WTC11 (cell line): ENCODE measurements around the gene CAMK2D. TPM values are rescaled to one million over a fixed set of nuclear protein-coding genes. Genes with fewer than 3 reads are reported as not detected.

ENCODE experiments used
- GRHL2 ChIP-seq: fragments of 250-450 bp; sonication (Bioruptor Pico); IDR thresholded peaks from 2 replicates; pipeline ENCODE4 v1.8.0; 2022; ENCODE audit warnings: mild to moderate bottlenecking, moderate library complexity; ENCODE audit not compliant: insufficient replicate concordance, severe bottlenecking
- HMGA2 ChIP-seq: fragments of 250-450 bp; sonication (Bioruptor Pico); IDR thresholded peaks from 2 replicates; pipeline ENCODE4 v1.4.0; 2021; ENCODE audit warnings: mild to moderate bottlenecking, moderate library complexity
- JAZF1 ChIP-seq: fragments of 250-450 bp; sonication (Bioruptor Pico); IDR thresholded peaks from 2 replicates; pipeline ENCODE4 v1.9.0; 2021; ENCODE audit warnings: moderate library complexity, mild to moderate bottlenecking, inconsistent platforms
- NFYB ChIP-seq: sonication (generic); formaldehyde crosslinking; conservative IDR thresholded peaks from 2 replicates; pipeline ENCODE4 v1.8.0; 2022; ENCODE audit warnings: low read depth, missing genetic modification reagents
- OVOL2 ChIP-seq: fragments of 250-450 bp; sonication (Bioruptor Pico); IDR thresholded peaks from 2 replicates; pipeline ENCODE4 v1.9.0; 2021; ENCODE audit warnings: mild to moderate bottlenecking, borderline replicate concordance
- ZBTB21 ChIP-seq: sonication (generic); formaldehyde crosslinking; IDR thresholded peaks from 2 replicates; pipeline ENCODE4 v1.8.1; 2023; ENCODE audit warnings: mild to moderate bottlenecking, missing genetic modification reagents, borderline replicate concordance
- ZNF416 ChIP-seq: fragments of 250-450 bp; sonication (Bioruptor Pico); IDR thresholded peaks from 2 replicates; pipeline ENCODE4 v1.9.0; 2021; ENCODE audit warnings: mild to moderate bottlenecking, inconsistent platforms
- total RNA-seq: library from RNA; stranded (reverse); gene quantifications from 3 replicates; pipeline ENCODE4 v1.2.3, GENCODE V29; 2021
- TF ChIP-seq, protein P1 (sequence below): fragments of 250-450 bp; sonication (Bioruptor Pico); IDR thresholded peaks from 2 replicates; pipeline ENCODE4 v1.9.0; 2021; ENCODE audit warnings: mild to moderate bottlenecking, borderline replicate concordance
- TF ChIP-seq, protein P2 (sequence below): fragments of 250-450 bp; sonication (Bioruptor Pico); IDR thresholded peaks from 2 replicates; pipeline ENCODE4 v1.8.0; 2021; ENCODE audit warnings: mild to moderate bottlenecking
- TF ChIP-seq, protein P3 (sequence below): sonication (generic); formaldehyde crosslinking; IDR thresholded peaks from 2 replicates; pipeline ENCODE4 v1.8.1; 2023; ENCODE audit warnings: mild to moderate bottlenecking, missing genetic modification reagents, moderate library complexity
- TF ChIP-seq, protein P4 (sequence below): sonication (generic); formaldehyde crosslinking; IDR thresholded peaks from 2 replicates; pipeline ENCODE4 v1.8.0; 2022; ENCODE audit warnings: mild to moderate bottlenecking, missing genetic modification reagents
- TF ChIP-seq, protein P5 (sequence below): sonication (generic); formaldehyde crosslinking; IDR thresholded peaks from 2 replicates; pipeline ENCODE4 v1.8.1; 2022; ENCODE audit warnings: low read depth, missing genetic modification reagents, borderline replicate concordance
- TF ChIP-seq, protein P6 (sequence below): fragments of 250-450 bp; sonication (Bioruptor Pico); IDR thresholded peaks from 2 replicates; pipeline ENCODE4 v2.1.2; 2022; ENCODE audit warnings: mild to moderate bottlenecking, moderate library complexity
- TF ChIP-seq, protein P7 (sequence below): sonication (generic); formaldehyde crosslinking; IDR thresholded peaks from 2 replicates; pipeline ENCODE4 v1.8.1; 2023; ENCODE audit warnings: mild to moderate bottlenecking, missing genetic modification reagents

CAMK2D gene
- total RNA-seq, 1 experiment from 2014 or later, result 16.5 TPM

DNA sequence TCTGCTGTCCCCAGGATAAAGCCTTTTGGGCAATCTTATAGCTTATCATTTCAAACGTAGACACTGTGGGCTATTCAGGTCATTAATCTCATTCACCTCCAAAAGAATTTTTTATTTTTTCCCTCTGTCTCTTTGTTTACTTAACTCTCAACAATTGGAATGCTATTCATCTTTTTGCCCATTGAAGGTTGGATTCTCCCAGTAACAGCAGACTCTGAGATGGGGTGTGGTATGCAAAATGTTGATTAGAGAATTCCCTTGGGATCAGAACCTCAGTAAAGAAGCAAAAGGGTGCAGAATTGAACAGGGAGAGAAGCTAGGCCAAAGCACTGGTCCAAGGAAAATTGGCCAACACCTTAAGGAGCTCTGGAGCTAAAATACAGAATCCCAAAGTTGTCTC is 60.4 kb downstream of the CAMK2D start (continued):
- TF ChIP-seq, protein P1, sequence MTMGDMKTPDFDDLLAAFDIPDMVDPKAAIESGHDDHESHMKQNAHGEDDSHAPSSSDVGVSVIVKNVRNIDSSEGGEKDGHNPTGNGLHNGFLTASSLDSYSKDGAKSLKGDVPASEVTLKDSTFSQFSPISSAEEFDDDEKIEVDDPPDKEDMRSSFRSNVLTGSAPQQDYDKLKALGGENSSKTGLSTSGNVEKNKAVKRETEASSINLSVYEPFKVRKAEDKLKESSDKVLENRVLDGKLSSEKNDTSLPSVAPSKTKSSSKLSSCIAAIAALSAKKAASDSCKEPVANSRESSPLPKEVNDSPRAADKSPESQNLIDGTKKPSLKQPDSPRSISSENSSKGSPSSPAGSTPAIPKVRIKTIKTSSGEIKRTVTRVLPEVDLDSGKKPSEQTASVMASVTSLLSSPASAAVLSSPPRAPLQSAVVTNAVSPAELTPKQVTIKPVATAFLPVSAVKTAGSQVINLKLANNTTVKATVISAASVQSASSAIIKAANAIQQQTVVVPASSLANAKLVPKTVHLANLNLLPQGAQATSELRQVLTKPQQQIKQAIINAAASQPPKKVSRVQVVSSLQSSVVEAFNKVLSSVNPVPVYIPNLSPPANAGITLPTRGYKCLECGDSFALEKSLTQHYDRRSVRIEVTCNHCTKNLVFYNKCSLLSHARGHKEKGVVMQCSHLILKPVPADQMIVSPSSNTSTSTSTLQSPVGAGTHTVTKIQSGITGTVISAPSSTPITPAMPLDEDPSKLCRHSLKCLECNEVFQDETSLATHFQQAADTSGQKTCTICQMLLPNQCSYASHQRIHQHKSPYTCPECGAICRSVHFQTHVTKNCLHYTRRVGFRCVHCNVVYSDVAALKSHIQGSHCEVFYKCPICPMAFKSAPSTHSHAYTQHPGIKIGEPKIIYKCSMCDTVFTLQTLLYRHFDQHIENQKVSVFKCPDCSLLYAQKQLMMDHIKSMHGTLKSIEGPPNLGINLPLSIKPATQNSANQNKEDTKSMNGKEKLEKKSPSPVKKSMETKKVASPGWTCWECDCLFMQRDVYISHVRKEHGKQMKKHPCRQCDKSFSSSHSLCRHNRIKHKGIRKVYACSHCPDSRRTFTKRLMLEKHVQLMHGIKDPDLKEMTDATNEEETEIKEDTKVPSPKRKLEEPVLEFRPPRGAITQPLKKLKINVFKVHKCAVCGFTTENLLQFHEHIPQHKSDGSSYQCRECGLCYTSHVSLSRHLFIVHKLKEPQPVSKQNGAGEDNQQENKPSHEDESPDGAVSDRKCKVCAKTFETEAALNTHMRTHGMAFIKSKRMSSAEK, result no peak
- TF ChIP-seq, protein P2, sequence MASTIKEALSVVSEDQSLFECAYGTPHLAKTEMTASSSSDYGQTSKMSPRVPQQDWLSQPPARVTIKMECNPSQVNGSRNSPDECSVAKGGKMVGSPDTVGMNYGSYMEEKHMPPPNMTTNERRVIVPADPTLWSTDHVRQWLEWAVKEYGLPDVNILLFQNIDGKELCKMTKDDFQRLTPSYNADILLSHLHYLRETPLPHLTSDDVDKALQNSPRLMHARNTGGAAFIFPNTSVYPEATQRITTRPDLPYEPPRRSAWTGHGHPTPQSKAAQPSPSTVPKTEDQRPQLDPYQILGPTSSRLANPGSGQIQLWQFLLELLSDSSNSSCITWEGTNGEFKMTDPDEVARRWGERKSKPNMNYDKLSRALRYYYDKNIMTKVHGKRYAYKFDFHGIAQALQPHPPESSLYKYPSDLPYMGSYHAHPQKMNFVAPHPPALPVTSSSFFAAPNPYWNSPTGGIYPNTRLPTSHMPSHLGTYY, result no peak
- no peak for TF ChIP-seq ZBTB21 (CRISPR knock-in tag)
- TF ChIP-seq JAZF1 (CRISPR knock-in tag), result no peak
- TF ChIP-seq, protein P3, sequence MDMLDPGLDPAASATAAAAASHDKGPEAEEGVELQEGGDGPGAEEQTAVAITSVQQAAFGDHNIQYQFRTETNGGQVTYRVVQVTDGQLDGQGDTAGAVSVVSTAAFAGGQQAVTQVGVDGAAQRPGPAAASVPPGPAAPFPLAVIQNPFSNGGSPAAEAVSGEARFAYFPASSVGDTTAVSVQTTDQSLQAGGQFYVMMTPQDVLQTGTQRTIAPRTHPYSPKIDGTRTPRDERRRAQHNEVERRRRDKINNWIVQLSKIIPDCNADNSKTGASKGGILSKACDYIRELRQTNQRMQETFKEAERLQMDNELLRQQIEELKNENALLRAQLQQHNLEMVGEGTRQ (CRISPR knock-in tag), result no peak
- TF ChIP-seq ZNF416 (CRISPR knock-in tag), result no peak
- TF ChIP-seq, protein P4, sequence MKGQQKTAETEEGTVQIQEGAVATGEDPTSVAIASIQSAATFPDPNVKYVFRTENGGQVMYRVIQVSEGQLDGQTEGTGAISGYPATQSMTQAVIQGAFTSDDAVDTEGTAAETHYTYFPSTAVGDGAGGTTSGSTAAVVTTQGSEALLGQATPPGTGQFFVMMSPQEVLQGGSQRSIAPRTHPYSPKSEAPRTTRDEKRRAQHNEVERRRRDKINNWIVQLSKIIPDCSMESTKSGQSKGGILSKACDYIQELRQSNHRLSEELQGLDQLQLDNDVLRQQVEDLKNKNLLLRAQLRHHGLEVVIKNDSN (CRISPR knock-in tag), result no peak
- no peak for TF ChIP-seq HMGA2 (CRISPR knock-in tag)
- no peak for TF ChIP-seq NFYB (CRISPR knock-in tag)
- no peak for TF ChIP-seq OVOL2 (CRISPR knock-in tag)
- TF ChIP-seq, protein P5, sequence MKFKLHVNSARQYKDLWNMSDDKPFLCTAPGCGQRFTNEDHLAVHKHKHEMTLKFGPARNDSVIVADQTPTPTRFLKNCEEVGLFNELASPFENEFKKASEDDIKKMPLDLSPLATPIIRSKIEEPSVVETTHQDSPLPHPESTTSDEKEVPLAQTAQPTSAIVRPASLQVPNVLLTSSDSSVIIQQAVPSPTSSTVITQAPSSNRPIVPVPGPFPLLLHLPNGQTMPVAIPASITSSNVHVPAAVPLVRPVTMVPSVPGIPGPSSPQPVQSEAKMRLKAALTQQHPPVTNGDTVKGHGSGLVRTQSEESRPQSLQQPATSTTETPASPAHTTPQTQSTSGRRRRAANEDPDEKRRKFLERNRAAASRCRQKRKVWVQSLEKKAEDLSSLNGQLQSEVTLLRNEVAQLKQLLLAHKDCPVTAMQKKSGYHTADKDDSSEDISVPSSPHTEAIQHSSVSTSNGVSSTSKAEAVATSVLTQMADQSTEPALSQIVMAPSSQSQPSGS (CRISPR knock-in tag), result no peak
- TF ChIP-seq, protein P6, sequence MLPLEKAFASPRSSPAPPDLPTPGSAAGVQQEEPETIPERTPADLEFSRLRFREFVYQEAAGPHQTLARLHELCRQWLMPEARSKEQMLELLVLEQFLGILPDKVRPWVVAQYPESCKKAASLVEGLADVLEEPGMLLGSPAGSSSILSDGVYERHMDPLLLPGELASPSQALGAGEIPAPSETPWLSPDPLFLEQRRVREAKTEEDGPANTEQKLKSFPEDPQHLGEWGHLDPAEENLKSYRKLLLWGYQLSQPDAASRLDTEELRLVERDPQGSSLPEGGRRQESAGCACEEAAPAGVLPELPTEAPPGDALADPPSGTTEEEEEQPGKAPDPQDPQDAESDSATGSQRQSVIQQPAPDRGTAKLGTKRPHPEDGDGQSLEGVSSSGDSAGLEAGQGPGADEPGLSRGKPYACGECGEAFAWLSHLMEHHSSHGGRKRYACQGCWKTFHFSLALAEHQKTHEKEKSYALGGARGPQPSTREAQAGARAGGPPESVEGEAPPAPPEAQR (CRISPR knock-in tag), result no peak
- no peak for TF ChIP-seq GRHL2
- TF ChIP-seq, protein P7, sequence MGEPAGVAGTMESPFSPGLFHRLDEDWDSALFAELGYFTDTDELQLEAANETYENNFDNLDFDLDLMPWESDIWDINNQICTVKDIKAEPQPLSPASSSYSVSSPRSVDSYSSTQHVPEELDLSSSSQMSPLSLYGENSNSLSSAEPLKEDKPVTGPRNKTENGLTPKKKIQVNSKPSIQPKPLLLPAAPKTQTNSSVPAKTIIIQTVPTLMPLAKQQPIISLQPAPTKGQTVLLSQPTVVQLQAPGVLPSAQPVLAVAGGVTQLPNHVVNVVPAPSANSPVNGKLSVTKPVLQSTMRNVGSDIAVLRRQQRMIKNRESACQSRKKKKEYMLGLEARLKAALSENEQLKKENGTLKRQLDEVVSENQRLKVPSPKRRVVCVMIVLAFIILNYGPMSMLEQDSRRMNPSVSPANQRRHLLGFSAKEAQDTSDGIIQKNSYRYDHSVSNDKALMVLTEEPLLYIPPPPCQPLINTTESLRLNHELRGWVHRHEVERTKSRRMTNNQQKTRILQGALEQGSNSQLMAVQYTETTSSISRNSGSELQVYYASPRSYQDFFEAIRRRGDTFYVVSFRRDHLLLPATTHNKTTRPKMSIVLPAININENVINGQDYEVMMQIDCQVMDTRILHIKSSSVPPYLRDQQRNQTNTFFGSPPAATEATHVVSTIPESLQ (CRISPR knock-in tag), result no peak
- TF ChIP-seq, all 79 proteins: peak for 0
